Measurements from ENCODE around the gene PNMA8B. TPM values are rescaled to one million over a fixed set of nuclear protein-coding genes. Genes with fewer than 3 reads are reported as not detected.

The PNMA8B gene
- total and polyA plus RNA-seq, 11 donors, result 0.27 to 1.1 (median 0.69) TPM

GRCh38 chr19:46460981-46461380 lies 34.7 kb downstream of the PNMA8B start:
- WGBS, 4 donors, result 90 to 97% (median 93%) methylated on average over 1 of the region's 1 CpG
- Histone ChIP-seq H3K36me3 (no peaks in the 10 kb centered on the region), H3K9me3 (no peaks in the 10 kb centered on the region), H3K4me1 (no peaks in the 10 kb centered on the region), H3K27ac (no peak overlapping the region), H3K4me3 (no peak overlapping the region), H3K27me3 (no peaks in the 10 kb centered on the region)
- DNase-seq (no peak), ATAC-seq (no peak)
- intact Hi-C loops (cut with DNase I), result no loop called here
- TF ChIP-seq CTCF (IDR thresholded peaks at IDR 0.05) (no peak), POLR2A (IDR thresholded peaks at IDR 0.05) (no peak)

GRCh38 chr19:46460055-46460454 lies 35.6 kb downstream of the PNMA8B start:
- Histone ChIP-seq H3K4me1 (no peaks in the 10 kb centered on the region), H3K27ac (no peak overlapping the region), H3K9me3 (no peaks in the 10 kb centered on the region), H3K36me3 (no peaks in the 10 kb centered on the region), H3K27me3 (no peaks in the 10 kb centered on the region), H3K4me3 (no peak overlapping the region)
- TF ChIP-seq CTCF (IDR thresholded peaks at IDR 0.05), result no peak
- TF ChIP-seq POLR2A (IDR thresholded peaks at IDR 0.05), result no peak
- DNase-seq (no peak), ATAC-seq (no peak)
- intact Hi-C loops (cut with DNase I), result no loop called here
- WGBS, 4 donors, result 58 to 88% (median 71%) methylated on average over 2 of the region's 2 CpGs

- H3K27ac ChIP-seq, result no peak overlapping the region
- intact Hi-C loops (cut with DNase I), result no loop called here
- TF ChIP-seq CTCF (IDR thresholded peaks at IDR 0.05) (no peak), POLR2A (IDR thresholded peaks at IDR 0.05) (no peak)
- no peaks in the 10 kb centered on the region for H3K9me3 ChIP-seq
- DNase-seq (no peak), ATAC-seq (no peak)
- H3K36me3 ChIP-seq, result no peaks in the 10 kb centered on the region
- no peaks in the 10 kb centered on the region for H3K4me1 ChIP-seq
- WGBS, 4 donors, result 92 to 96% (median 94%) methylated on average over 5 of the region's 5 CpGs
- no peaks in the 10 kb centered on the region for H3K27me3 ChIP-seq
- no peak overlapping the region for H3K4me3 ChIP-seq
Measured at GRCh38 chr19:46456930-46457329, 38.7 kb downstream of the PNMA8B start.

- TF ChIP-seq POLR2A (IDR thresholded peaks at IDR 0.05), result no peak
- TF ChIP-seq CTCF (IDR thresholded peaks at IDR 0.05), result no peak
Measured at GRCh38 chr19:46454244-46454643, 41.4 kb downstream of the PNMA8B start.

More at GRCh38 chr19:46454244-46454643, 41.4 kb downstream of the PNMA8B start:
- intact Hi-C loops (cut with DNase I), result no loop called here
- no peak for ATAC-seq
- no peaks in the 10 kb centered on the region for H3K36me3 ChIP-seq
- H3K9me3 ChIP-seq, result peaks cover 0 to 8% (median 0%) of the 10 kb centered on the region in 12 donors
- H3K27me3 ChIP-seq, result no peaks in the 10 kb centered on the region
- H3K4me1 ChIP-seq, result peaks cover 0 to 9% (median 0%) of the 10 kb centered on the region in 12 donors
- no peak overlapping the region for H3K27ac ChIP-seq
- no peak overlapping the region for H3K4me3 ChIP-seq
- WGBS, 4 donors, result 63 to 84% (median 73%) methylated on average over 3 of the region's 3 CpGs
- DNase-seq, result no peak
